Keratinocyte (primary cell): ENCODE measurements around the gene OXNAD1. TPM values are rescaled to one million over a fixed set of nuclear protein-coding genes. Genes with fewer than 3 reads are reported as not detected.

Experiments used
- DNase-seq: peaks from one replicate; pipeline ENCODE4 v3.0.0-alpha.2; 2011; ENCODE audit warnings: low read depth, missing footprints, low spot score
- FAIRE-seq: peaks from 2 replicates; lab custom pipeline; 2011; peaks lifted over from hg19 to GRCh38; lab: Jason Lieb, UNC
- H2AFZ ChIP-seq: 2 replicates; pipeline ENCODE4 v1.6.0; 2012; ENCODE audit warnings: low read length, control low read depth, inconsistent platforms; ENCODE audit not compliant: control insufficient read depth
- H3K27ac ChIP-seq: 2 replicates; pipeline ENCODE4 v1.5.1; 2011; ENCODE audit warnings: low read length; ENCODE audit not compliant: control insufficient read depth, insufficient read depth
- H3K27me3 ChIP-seq: 3 replicates; pipeline ENCODE4 v1.6.0; 2011; ENCODE audit warnings: low read length; ENCODE audit not compliant: control insufficient read depth, insufficient read depth; ENCODE audit errors: extremely low read depth
- H3K36me3 ChIP-seq, 2 experiments: 2 replicates in 1 of 2; 3 replicates in 1 of 2; pipeline ENCODE4 v1.5.1; 2011; ENCODE audit warnings: low read length in 2 of 2, mild to moderate bottlenecking in 1 of 2; ENCODE audit not compliant: control insufficient read depth in 2 of 2, insufficient read depth in 2 of 2; ENCODE audit errors: extremely low read depth in 1 of 2
- H3K4me1 ChIP-seq: 3 replicates; pipeline ENCODE4 v1.5.1; 2011; ENCODE audit warnings: low read length; ENCODE audit not compliant: control insufficient read depth, insufficient read depth; ENCODE audit errors: extremely low read depth
- H3K4me2 ChIP-seq: 3 replicates; pipeline ENCODE4 v1.6.0; 2011; ENCODE audit warnings: low read depth, low read length; ENCODE audit not compliant: control insufficient read depth, insufficient read depth; ENCODE audit errors: extremely low read depth
- H3K4me3 ChIP-seq, 3 experiments: fragments of 200-600 bp in 1 of 3; sonication (generic) in 1 of 3; 2 replicates in 2 of 3; 3 replicates in 1 of 3; pipeline ENCODE4 v1.5.1; 2011 to 2016; ENCODE audit warnings: low read length in 3 of 3, mild to moderate bottlenecking in 3 of 3, control low read depth in 2 of 3, inconsistent platforms in 1 of 3, low read depth in 1 of 3, mixed read lengths in 1 of 3, mixed run types in 1 of 3, moderate library complexity in 1 of 3; ENCODE audit not compliant: control insufficient read depth in 2 of 3, insufficient read depth in 2 of 3; ENCODE audit errors: extremely low read depth in 1 of 3
- H3K79me2 ChIP-seq: 2 replicates; pipeline ENCODE4 v1.6.0; 2012; ENCODE audit warnings: low read length; ENCODE audit not compliant: control insufficient read depth, insufficient read depth
- H3K9ac ChIP-seq: 3 replicates; pipeline ENCODE4 v1.6.0; 2011; ENCODE audit warnings: low read length; ENCODE audit not compliant: control insufficient read depth, insufficient read depth; ENCODE audit errors: extremely low read depth
- H3K9me1 ChIP-seq: 3 replicates; pipeline ENCODE4 v1.6.0; 2011; ENCODE audit warnings: low read length; ENCODE audit not compliant: control insufficient read depth, insufficient read depth; ENCODE audit errors: extremely low read depth
- H3K9me3 ChIP-seq: 2 replicates; pipeline ENCODE4 v1.5.1; 2012; ENCODE audit warnings: low read depth, low read length; ENCODE audit not compliant: control insufficient read depth
- H4K20me1 ChIP-seq: 3 replicates; pipeline ENCODE4 v1.6.0; 2011; ENCODE audit warnings: low read length; ENCODE audit not compliant: control insufficient read depth, insufficient read depth; ENCODE audit errors: extremely low read depth
- EZH2 ChIP-seq: IDR thresholded peaks from one replicate; pipeline ENCODE4 v1.6.1; 2012; ENCODE audit warnings: inconsistent platforms, mild to moderate bottlenecking, low read length, moderate library complexity
- dilution Hi-C: fragments of 300-500 bp; cut with MboI; formaldehyde crosslinking; loops from one replicate; pipeline ENCODE4 v1.7.0; 2020; ENCODE audit warnings: low sequenced_read_pairs; ENCODE audit not compliant: extremely low pct_ligation_motif_present
- polyA plus RNA-seq, 5 experiments: library from polyadenylated mRNA; depleted of rRNA in 3 of 5; stranded (reverse) in 3 of 5; stranded (forward) in 1 of 5; unstranded in 1 of 5; fragments of >200 nt; gene quantifications; 1 replicate in 1 of 5; 2 replicates in 3 of 5; 3 replicates in 1 of 5; pipeline versions ENCODE4 v1.2.1 to v1.2.3, GENCODE V29; 2011 to 2012; ENCODE audit warnings: missing spikeins in 2 of 5, low read depth in 1 of 5, low replicate concordance in 1 of 5
- TF ChIP-seq, protein P1 (sequence below), 3 experiments: IDR thresholded peaks in 1 of 3; conservative IDR thresholded peaks in 1 of 3; optimal IDR thresholded peaks in 1 of 3; 2 replicates in 2 of 3; 3 replicates in 1 of 3; pipeline versions ENCODE3 to v1.5.1; 2011; ENCODE audit warnings: low read length in 3 of 3, mild to moderate bottlenecking in 3 of 3, moderate library complexity in 2 of 3, control low read depth in 1 of 3, inconsistent platforms in 1 of 3; ENCODE audit not compliant: insufficient read depth in 2 of 3; ENCODE audit errors: extremely low read depth in 1 of 3

Gene OXNAD1
- polyA plus RNA-seq, 1 donor (not counting 4 experiments of a cell fraction or from before 2014, with no cell fraction given) = 15.2 TPM

DNA sequence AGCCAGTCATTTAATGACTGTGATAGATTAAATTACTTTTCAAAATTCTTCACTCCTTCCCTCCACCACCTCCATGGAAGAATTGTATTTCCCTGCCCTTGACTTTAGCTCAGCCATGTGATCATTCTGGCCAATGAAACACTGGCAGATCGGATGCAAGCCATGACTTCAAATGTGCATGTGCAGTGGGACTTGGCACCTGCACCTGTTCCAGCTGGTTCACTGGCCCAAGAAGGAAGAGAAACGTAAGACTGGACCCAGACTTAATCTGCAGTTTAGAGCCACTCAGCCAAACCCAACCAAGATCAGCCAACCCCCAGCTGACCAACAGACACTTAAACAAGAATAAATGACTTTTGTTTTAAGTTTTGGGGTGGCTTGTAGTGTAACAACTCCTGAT lies 12.0 kb upstream of the OXNAD1 start:
- H3K79me2 ChIP-seq = no peaks in the 10 kb centered on the region
- FAIRE-seq = no peak
- H3K4me2 ChIP-seq = no peak overlapping the region
- H3K9me3 ChIP-seq = no peaks in the 10 kb centered on the region
- no peak overlapping the region for H3K9ac ChIP-seq
- H2AFZ ChIP-seq = no peak overlapping the region
- no peak for DNase-seq
- H3K27ac ChIP-seq = no peak overlapping the region
- H3K4me3 ChIP-seq = no peak overlapping the region
- no peaks in the 10 kb centered on the region for H3K4me1 ChIP-seq
- dilution Hi-C loops = no loop called here
- H3K9me1 ChIP-seq = no peaks in the 10 kb centered on the region
- H3K36me3 ChIP-seq = no peaks in the 10 kb centered on the region
- no peaks in the 10 kb centered on the region for H4K20me1 ChIP-seq
- TF ChIP-seq EZH2 = no peak
- TF ChIP-seq, protein P1, sequence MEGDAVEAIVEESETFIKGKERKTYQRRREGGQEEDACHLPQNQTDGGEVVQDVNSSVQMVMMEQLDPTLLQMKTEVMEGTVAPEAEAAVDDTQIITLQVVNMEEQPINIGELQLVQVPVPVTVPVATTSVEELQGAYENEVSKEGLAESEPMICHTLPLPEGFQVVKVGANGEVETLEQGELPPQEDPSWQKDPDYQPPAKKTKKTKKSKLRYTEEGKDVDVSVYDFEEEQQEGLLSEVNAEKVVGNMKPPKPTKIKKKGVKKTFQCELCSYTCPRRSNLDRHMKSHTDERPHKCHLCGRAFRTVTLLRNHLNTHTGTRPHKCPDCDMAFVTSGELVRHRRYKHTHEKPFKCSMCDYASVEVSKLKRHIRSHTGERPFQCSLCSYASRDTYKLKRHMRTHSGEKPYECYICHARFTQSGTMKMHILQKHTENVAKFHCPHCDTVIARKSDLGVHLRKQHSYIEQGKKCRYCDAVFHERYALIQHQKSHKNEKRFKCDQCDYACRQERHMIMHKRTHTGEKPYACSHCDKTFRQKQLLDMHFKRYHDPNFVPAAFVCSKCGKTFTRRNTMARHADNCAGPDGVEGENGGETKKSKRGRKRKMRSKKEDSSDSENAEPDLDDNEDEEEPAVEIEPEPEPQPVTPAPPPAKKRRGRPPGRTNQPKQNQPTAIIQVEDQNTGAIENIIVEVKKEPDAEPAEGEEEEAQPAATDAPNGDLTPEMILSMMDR (optimal IDR thresholded peaks at IDR 0.05 in 1 of 3, IDR thresholded peaks at IDR 0.05 in 1 of 3, conservative IDR thresholded peaks at IDR 0.05 in 1 of 3; ENCODE audit: extremely low read depth in 1 of 3, insufficient read depth in 2 of 3, low read length in 3 of 3) = no peak
- no peaks in the 10 kb centered on the region for H3K27me3 ChIP-seq

- no peaks in the 10 kb centered on the region for H3K4me1 ChIP-seq
- H3K27ac ChIP-seq = no peak overlapping the region
- no peak overlapping the region for H3K4me2 ChIP-seq
- H3K36me3 ChIP-seq = no peaks in the 10 kb centered on the region
- no peaks in the 10 kb centered on the region for H3K9me3 ChIP-seq
- H3K27me3 ChIP-seq = no peaks in the 10 kb centered on the region
- no peak overlapping the region for H2AFZ ChIP-seq
- H4K20me1 ChIP-seq = no peaks in the 10 kb centered on the region
- H3K4me3 ChIP-seq = no peak overlapping the region
- no peak for DNase-seq
- no peaks in the 10 kb centered on the region for H3K79me2 ChIP-seq
- no peak for TF ChIP-seq EZH2
- TF ChIP-seq, protein P1 (optimal IDR thresholded peaks at IDR 0.05 in 1 of 3, IDR thresholded peaks at IDR 0.05 in 1 of 3, conservative IDR thresholded peaks at IDR 0.05 in 1 of 3; ENCODE audit: extremely low read depth in 1 of 3, insufficient read depth in 2 of 3, low read length in 3 of 3) = no peak
- no peaks in the 10 kb centered on the region for H3K9me1 ChIP-seq
- no peak for FAIRE-seq
- no peak overlapping the region for H3K9ac ChIP-seq
- dilution Hi-C loops = no loop called here
These were observed 11.4 kb upstream of the OXNAD1 start for GRCh38 chr3:16253601-16254000.
